NCI-H1417 (cell line): Measurements from ENCODE around the gene GRIK1.

Source experiments
- DNase-seq, 3 experiments: peaks; one replicate each; lab custom pipeline; 2025; lab: John Stamatoyannopoulos, UW

GRIK1 gene

GRCh38 chr21:29718081-29718815 lies 221.5 kb downstream of the GRIK1 start:
- peak in 2 of 3 experiments; percentile 6 to 53 for DNase-seq

- DNase-seq: no peak
Measured at GRCh38 chr21:29717659-29718058, 222.1 kb downstream of the GRIK1 start.

GRCh38 chr21:29716753-29717152 lies 223.0 kb downstream of the GRIK1 start:
- no peak for DNase-seq

- DNase-seq: no peak
Measured at GRCh38 chr21:29715089-29715488, 224.7 kb downstream of the GRIK1 start.

GRCh38 chr21:29712818-29713217 lies 227.0 kb downstream of the GRIK1 start:
- no peak for DNase-seq

- DNase-seq: no peak
Measured at GRCh38 chr21:29711236-29711635, 228.6 kb downstream of the GRIK1 start.

GRCh38 chr21:29710498-29710897 lies 229.3 kb downstream of the GRIK1 start:
- no peak for DNase-seq

GRCh38 chr21:29708401-29708800 lies 231.4 kb downstream of the GRIK1 start:
- DNase-seq: no peak

GRCh38 chr21:29704719-29705118 lies 235.1 kb downstream of the GRIK1 start:
- no peak for DNase-seq

GRCh38 chr21:29701676-29702075 lies 238.1 kb downstream of the GRIK1 start:
- DNase-seq: no peak

GRCh38 chr21:29697555-29698193 lies 242.1 kb downstream of the GRIK1 start:
- DNase-seq: no peak

- DNase-seq: no peak
Measured at GRCh38 chr21:29696937-29697336, 242.9 kb downstream of the GRIK1 start.

- DNase-seq: no peak
Measured at GRCh38 chr21:29691616-29692491, 247.9 kb downstream of the GRIK1 start.

GRCh38 chr21:29689753-29690152 lies 250.0 kb downstream of the GRIK1 start:
- no peak for DNase-seq

- no peak for DNase-seq
Measured at GRCh38 chr21:29684106-29684505, 255.7 kb downstream of the GRIK1 start.

- DNase-seq: no peak
Measured at GRCh38 chr21:29682800-29683199, 257.0 kb downstream of the GRIK1 start.

- DNase-seq: no peak
Measured at GRCh38 chr21:29680273-29680672, 259.5 kb downstream of the GRIK1 start.

GRCh38 chr21:29678626-29679025 lies 261.2 kb downstream of the GRIK1 start:
- DNase-seq: no peak

GRCh38 chr21:29677326-29677725 lies 262.5 kb downstream of the GRIK1 start:
- DNase-seq: no peak

- DNase-seq: peak in 1 of 3 experiments; percentile 18
Measured at GRCh38 chr21:29676395-29676794, 263.4 kb downstream of the GRIK1 start.

- DNase-seq: no peak
Measured at GRCh38 chr21:29675451-29675850, 264.3 kb downstream of the GRIK1 start.

GRCh38 chr21:29674343-29674742 lies 265.5 kb downstream of the GRIK1 start:
- DNase-seq: no peak
